GM20431 (cell line): ENCODE measurements around the gene KLHDC7B.

Source experiments
- in situ Hi-C: fragments of 300-500 bp; cut with MseI, MboI; formaldehyde crosslinking; loops from one replicate; pipeline ENCODE4 v1.15.0; 2020; ENCODE audit warnings: low sequenced_read_pairs; ENCODE audit not compliant: unreplicated experiment

Gene KLHDC7B

DNA sequence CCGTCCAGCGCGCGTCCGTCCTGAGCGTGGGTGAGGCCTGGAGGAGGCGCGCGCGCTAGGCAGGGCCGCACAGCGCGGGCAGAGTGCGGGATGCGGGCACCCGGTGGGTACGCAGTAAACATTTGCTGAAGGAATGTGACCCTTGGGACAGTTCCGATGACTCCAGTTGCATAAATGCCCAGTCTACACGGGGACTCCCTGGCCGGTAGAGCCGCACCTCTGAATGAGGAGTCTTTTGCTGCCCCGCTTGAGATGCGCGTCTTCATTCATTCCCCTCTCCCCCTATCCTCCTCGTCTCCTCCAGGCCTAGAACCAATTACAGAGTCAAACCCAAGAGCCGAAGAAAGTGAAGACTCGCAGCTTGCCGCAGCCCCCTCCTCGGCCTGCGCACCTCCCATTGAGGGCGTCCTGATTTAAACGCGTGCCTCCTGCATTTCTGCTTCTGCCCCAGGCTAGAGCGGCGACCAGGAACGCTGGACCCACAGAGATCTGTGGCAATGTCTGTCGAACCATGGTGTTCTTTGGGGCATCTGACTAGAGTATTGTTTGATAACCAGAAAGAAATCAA lies 37.7 kb downstream of the KLHDC7B start:
- in situ Hi-C loops, result no loop called here

DNA sequence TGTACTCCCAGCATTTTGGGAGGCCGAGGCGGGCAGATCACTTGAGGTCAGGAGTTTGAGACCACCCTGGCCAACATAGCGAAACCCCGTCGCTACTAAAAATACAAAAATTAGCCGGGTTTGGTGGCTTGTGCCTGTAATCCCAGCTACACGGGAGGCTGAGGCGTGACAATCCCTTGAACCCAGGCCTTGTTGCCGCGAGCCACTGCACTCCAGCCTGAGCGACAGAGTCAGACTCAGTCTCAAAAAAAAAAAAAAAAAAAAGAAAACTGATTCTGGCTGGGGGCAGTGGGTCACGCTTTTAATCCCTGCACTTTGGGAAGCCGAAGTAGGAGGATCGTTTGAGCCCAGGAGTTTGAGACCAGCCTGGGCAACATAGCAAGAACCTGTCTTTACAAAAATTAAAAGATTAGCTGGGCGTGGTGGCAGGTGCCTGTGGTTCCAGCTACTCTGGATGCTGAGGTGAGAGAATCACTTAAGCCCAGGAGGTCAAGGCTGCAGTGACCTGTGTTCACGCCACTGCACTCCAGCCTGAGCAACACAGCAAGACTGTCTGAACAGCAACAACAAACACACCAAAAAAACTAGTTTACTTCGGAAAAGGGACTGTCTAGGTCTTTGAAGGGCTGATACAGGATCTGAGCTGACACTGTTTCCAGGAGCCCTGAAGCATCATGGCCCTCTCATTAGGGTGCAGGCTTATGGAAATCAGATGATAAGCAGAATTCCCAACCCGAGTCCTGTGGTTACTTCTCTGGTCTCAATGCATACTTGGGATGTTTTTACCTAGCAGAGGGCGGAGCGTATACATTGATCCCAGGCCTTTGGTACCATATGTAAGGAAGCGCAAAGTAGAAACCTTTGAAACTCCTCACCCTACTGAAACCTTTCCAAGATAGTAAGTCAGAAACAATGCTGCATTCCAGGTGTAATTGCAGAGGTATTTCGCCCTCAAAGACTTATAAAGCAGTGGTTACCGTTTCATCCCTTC lies 38.7 kb downstream of the KLHDC7B start:
- in situ Hi-C loops, result no loop called here

DNA sequence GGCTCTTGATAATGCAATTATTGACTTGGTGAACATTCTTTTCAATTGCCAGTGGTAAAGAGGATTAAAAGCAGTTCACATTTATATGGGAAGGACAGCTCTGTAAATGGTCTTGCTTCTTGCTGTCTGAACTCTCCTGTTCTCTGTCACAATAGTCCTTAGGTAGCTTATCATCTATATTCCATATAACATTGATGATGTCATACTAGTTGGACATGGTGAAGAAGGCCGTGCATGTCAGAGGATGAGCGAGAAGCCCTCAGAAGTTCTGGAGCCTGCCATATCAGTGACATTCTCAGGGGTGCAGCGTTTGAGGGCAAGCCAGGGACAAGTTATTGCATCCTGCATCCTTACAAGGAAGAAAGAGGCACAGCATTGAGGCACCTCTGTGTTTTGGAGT lies 39.5 kb downstream of the KLHDC7B start:
- in situ Hi-C loops, result no loop called here

DNA sequence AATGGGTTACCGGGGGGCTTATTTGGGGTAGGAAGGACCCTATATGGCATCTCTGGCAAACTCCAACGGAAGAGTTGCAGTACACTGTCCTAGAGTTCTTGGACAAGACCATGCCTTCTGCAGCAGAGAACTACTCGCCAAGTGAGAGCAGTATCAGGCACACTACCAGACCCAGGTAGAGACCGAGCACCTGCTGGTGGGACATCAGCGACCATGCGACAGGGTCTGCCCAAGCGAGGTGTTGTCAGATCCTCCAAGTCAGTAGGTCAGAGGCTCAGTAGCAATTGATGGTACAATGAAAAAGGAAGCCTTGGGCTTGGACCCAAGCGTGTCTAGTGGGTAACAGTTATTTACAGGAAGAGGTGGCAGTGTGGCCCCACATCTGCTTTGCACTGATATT lies 40.1 kb downstream of the KLHDC7B start:
- in situ Hi-C loops, result no loop called here

DNA sequence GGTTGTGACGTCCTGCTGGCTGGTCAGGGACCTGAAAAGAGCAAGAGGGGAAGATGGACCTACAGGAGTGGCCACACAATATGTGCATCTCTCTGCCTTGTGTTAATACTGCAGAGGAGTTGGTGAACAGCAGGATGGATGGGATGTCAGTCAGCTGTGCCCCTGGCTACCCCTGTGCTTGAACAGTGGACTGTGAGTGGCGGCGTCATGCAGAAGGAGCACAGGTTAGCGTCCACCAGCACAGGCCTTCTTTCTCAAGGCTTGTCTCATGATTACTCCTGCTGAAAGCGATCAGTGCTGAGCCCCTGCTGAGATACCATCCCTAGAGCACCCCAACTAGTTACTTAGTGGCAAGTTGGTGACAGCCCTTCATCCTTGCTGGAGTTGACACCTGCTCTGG lies 40.7 kb downstream of the KLHDC7B start:
- in situ Hi-C loops, result no loop called here

DNA sequence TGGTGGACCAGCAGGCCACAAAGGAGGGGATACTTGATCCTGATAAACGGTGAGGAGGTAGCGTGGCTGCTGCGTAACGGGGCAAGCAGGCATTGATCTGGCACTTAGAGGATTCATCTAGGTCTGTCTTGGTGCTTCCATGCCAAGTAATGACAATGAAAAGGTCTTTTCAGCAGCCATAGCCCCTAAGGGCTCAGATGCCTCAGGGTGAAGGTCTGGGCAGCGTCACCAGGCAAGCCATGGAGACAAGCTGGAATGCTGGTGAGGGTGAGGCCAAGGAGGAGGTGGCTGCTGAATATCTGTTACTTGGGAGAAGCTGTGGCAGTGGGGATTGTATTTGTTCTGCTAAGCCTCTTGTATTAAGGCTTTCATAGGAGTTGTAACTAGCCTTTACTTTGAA lies 41.7 kb downstream of the KLHDC7B start:
- in situ Hi-C loops, result no loop called here

DNA sequence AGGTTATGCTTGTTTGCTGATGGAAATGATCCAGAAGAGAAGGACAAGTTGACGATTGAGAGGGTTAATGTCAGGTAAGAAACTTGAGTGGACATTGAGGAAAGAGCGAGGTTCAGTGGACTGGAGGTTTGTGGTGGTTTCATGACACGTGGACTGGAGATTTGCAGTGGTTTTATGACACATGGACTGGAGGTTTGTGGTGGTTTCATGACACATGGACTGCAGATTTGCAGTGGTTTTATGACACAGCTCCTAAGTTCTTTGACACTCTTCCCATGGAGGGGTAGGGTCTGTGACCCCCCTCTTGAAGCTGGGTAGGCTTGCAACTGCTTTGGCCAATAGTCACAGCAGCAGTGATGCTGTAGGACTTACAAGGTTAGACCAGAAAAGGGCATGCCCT lies 49.5 kb downstream of the KLHDC7B start:
- in situ Hi-C loops, result no loop called here

DNA sequence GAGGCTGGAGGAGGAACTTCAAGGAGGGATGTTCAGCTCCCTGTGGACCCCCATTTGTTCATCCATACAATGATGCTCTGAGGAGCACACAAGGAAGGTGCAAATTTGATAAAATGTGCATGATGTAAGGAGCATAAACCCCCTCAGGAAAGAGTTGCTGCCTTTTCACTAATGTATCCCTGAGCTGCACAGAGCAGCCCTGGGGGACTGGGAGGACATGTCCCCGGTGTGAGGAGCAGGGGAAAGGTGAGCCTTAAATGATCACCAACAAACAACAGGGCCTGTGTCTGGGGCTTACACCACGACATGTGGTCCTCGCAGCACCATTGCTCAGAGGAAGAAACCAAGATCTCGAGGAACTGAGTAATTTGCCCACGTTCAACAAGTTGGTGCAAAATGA lies 51.4 kb downstream of the KLHDC7B start:
- in situ Hi-C loops, result no loop called here

DNA sequence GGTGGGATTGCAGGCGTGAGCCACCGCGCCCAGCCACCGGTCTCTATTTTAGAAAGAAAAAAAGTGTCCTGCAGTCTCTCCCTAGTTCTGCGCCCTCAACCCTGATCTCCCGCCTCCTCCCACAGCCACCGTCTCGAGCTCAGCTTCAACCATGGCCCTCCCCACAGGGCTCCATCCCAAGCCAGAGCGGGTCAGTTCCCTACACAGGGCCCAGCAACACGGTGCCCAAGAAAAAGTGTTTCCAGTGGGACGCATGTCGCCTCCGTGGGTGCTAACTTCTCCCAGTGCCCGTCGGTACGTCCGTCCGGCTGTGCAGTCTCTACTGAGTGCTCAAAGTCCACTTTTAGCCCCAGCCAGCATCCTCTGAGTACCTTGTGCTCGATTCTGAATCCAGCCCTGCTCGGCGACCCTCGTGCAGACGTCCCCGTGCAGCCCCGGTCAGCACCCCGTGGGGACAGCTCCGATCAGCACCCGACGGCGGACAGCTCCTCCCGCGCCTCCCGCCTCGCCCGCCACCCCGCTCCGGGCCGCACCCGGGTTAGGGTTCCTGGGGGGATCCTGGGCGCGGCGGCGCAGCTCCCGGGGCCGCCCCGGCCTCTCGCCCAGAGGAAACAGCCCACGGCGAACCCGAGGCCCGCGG lies 54.2 kb downstream of the KLHDC7B start:
- in situ Hi-C loops, result no loop called here

DNA sequence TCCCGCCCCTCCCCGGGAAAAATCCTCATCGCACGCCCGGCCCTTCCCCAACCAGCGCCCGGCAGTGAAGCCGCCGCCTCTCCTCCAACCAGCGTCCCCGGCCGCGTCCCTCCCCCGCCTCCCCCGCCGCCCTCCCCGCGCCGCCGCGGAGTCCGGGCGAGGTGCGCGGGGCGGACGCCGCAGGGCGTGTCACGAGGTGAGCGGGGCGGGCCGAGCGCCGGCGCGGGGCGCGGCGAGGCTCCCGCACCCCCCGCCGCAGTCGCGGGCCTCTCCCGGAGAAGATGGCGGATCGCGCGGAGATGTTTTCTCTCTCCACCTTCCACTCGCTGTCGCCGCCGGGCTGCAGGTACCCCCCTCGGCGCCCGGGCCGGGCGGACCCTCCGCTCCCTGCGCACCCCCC lies 54.8 kb downstream of the KLHDC7B start, which contains the start of gene MAPK8IP2:
MAPK8IP2 (plus strand) TSS at position 256 of the 400 bp plus-strand sequence; CDS start at position 282, 26 bp downstream.
- in situ Hi-C loops, result no loop called here
